ENCODE measurements around the gene GABRR2.
A peak's percentile ranks its signal among the peaks of the same experiment; 100 is the strongest.

The GABRR2 gene

GRCh38 chr6:89347825-89348224 lies 32.7 kb upstream of the GABRR2 start:
- Mint-ChIP-seq H3K27ac (no peak overlapping the region), H3K4me3 (no peak overlapping the region), H3K27me3 (no peaks in the 10 kb centered on the region), H3K9me3 (peaks cover 0 to 4% of the 10 kb centered on the region in 2 donors), H3K4me1 (peaks cover 47% of the 10 kb centered on the region)
- no peak for ATAC-seq
- DNase-seq: no peak

- Mint-ChIP-seq H3K27ac (no peak overlapping the region), H3K4me1 (peaks cover 47% of the 10 kb centered on the region), H3K27me3 (no peaks in the 10 kb centered on the region)
These were observed 31.3 kb upstream of the GABRR2 start for GRCh38 chr6:89346433-89346832.

GRCh38 chr6:89339565-89339964 lies 24.5 kb upstream of the GABRR2 start:
- Mint-ChIP-seq H3K27ac (no peak overlapping the region), H3K27me3 (no peaks in the 10 kb centered on the region), H3K4me3 (no peak overlapping the region), H3K9me3 (no peaks in the 10 kb centered on the region), H3K4me1 (peaks cover 6% of the 10 kb centered on the region)
- DNase-seq (no peak), ATAC-seq (no peak)

More at GRCh38 chr6:89346433-89346832, 31.3 kb upstream of the GABRR2 start:
- DNase-seq: no peak
- H3K4me3 Mint-ChIP-seq: no peak overlapping the region
- H3K9me3 Mint-ChIP-seq: peaks cover 0 to 4% of the 10 kb centered on the region in 2 donors
- no peak for ATAC-seq

- no peak for DNase-seq
- Mint-ChIP-seq H3K4me3 (no peak overlapping the region), H3K4me1 (no peaks in the 10 kb centered on the region), H3K27me3 (no peaks in the 10 kb centered on the region), H3K27ac (no peak overlapping the region), H3K9me3 (no peaks in the 10 kb centered on the region)
- ATAC-seq: no peak
These were observed 20.1 kb upstream of the GABRR2 start for GRCh38 chr6:89335164-89335563.

- DNase-seq: no peak
- ATAC-seq: no peak
- Mint-ChIP-seq H3K9me3 (no peaks in the 10 kb centered on the region), H3K27ac (no peak overlapping the region), H3K27me3 (no peaks in the 10 kb centered on the region), H3K4me1 (no peaks in the 10 kb centered on the region), H3K4me3 (no peak overlapping the region)
These were observed 15.8 kb upstream of the GABRR2 start for GRCh38 chr6:89330910-89331309.

GRCh38 chr6:89328976-89329375 lies 13.9 kb upstream of the GABRR2 start:
- H3K4me1 Mint-ChIP-seq: no peaks in the 10 kb centered on the region
- H3K27me3 Mint-ChIP-seq: no peaks in the 10 kb centered on the region
- ATAC-seq (no peak), DNase-seq (no peak)
- H3K9me3 Mint-ChIP-seq: no peaks in the 10 kb centered on the region
- no peak overlapping the region for H3K4me3 Mint-ChIP-seq
- H3K27ac Mint-ChIP-seq: no peak overlapping the region

- Mint-ChIP-seq H3K4me3 (no peak overlapping the region), H3K27me3 (no peaks in the 10 kb centered on the region), H3K27ac (no peak overlapping the region), H3K4me1 (no peaks in the 10 kb centered on the region), H3K9me3 (peaks cover 0 to 8% of the 10 kb centered on the region in 2 donors)
- ATAC-seq (no peak), DNase-seq (no peak)
These were observed 9.2 kb upstream of the GABRR2 start for GRCh38 chr6:89324304-89324703.

- Mint-ChIP-seq H3K27me3 (no peaks in the 10 kb centered on the region), H3K4me1 (no peaks in the 10 kb centered on the region), H3K9me3 (peaks cover 0 to 8% of the 10 kb centered on the region in 2 donors), H3K27ac (no peak overlapping the region), H3K4me3 (no peak overlapping the region)
- DNase-seq (no peak), ATAC-seq (no peak)
These were observed 8.4 kb upstream of the GABRR2 start for GRCh38 chr6:89323511-89323971.

GRCh38 chr6:89321131-89321970 lies 6.3 kb upstream of the GABRR2 start:
- Mint-ChIP-seq H3K9me3 (peaks cover 0 to 8% of the 10 kb centered on the region in 2 donors), H3K27ac (peak overlapping the region in 1 of 2 donors; percentile 64), H3K4me1 (no peaks in the 10 kb centered on the region), H3K4me3 (no peak overlapping the region), H3K27me3 (no peaks in the 10 kb centered on the region)
- ATAC-seq: no peak
- DNase-seq: no peak

- no peak overlapping the region for H3K4me3 Mint-ChIP-seq
- ATAC-seq: no peak
- no peaks in the 10 kb centered on the region for H3K27me3 Mint-ChIP-seq
- H3K4me1 Mint-ChIP-seq: no peaks in the 10 kb centered on the region
- peaks cover 0 to 8% of the 10 kb centered on the region in 2 donors for H3K9me3 Mint-ChIP-seq
- no peak overlapping the region for H3K27ac Mint-ChIP-seq
- DNase-seq: no peak
These were observed 5.0 kb upstream of the GABRR2 start for GRCh38 chr6:89320012-89320559.

- H3K4me1 Mint-ChIP-seq: no peaks in the 10 kb centered on the region
- DNase-seq (no peak), ATAC-seq (no peak)
- no peak overlapping the region for H3K4me3 Mint-ChIP-seq
- H3K27me3 Mint-ChIP-seq: no peaks in the 10 kb centered on the region
- no peak overlapping the region for H3K27ac Mint-ChIP-seq
- H3K9me3 Mint-ChIP-seq: peaks cover 0 to 8% of the 10 kb centered on the region in 2 donors
These were observed 2.0 kb upstream of the GABRR2 start for GRCh38 chr6:89317067-89317466.

- no peak for ATAC-seq
- peaks cover 0 to under 1% of the 10 kb centered on the region in 2 donors for H3K9me3 Mint-ChIP-seq
- H3K4me3 Mint-ChIP-seq: no peak overlapping the region
- DNase-seq: no peak
- no peaks in the 10 kb centered on the region for H3K4me1 Mint-ChIP-seq
- no peak overlapping the region for H3K27ac Mint-ChIP-seq
- no peaks in the 10 kb centered on the region for H3K27me3 Mint-ChIP-seq
These were observed 407 bp downstream of the GABRR2 start for GRCh38 chr6:89314692-89315091.

- H3K27ac Mint-ChIP-seq: peak overlapping the region in 1 of 2 donors; percentile 75
- H3K4me3 Mint-ChIP-seq: no peak overlapping the region
- H3K27me3 Mint-ChIP-seq: no peaks in the 10 kb centered on the region
- ATAC-seq (no peak), DNase-seq (no peak)
- no peaks in the 10 kb centered on the region for H3K4me1 Mint-ChIP-seq
- no peaks in the 10 kb centered on the region for H3K9me3 Mint-ChIP-seq
These were observed 2.1 kb downstream of the GABRR2 start for GRCh38 chr6:89313006-89313405.

- no peaks in the 10 kb centered on the region for H3K4me1 Mint-ChIP-seq
- no peak overlapping the region for H3K27ac Mint-ChIP-seq
- H3K9me3 Mint-ChIP-seq: no peaks in the 10 kb centered on the region
- no peak for ATAC-seq
- no peak for DNase-seq
- no peak overlapping the region for H3K4me3 Mint-ChIP-seq
- H3K27me3 Mint-ChIP-seq: no peaks in the 10 kb centered on the region
These were observed 3.1 kb downstream of the GABRR2 start for GRCh38 chr6:89311853-89312531.

GRCh38 chr6:89311530-89311852 lies 3.6 kb downstream of the GABRR2 start:
- no peak overlapping the region for H3K27ac Mint-ChIP-seq
- H3K27me3 Mint-ChIP-seq: no peaks in the 10 kb centered on the region
- DNase-seq (no peak), ATAC-seq (no peak)
- H3K9me3 Mint-ChIP-seq: no peaks in the 10 kb centered on the region
- H3K4me3 Mint-ChIP-seq: no peak overlapping the region
- H3K4me1 Mint-ChIP-seq: no peaks in the 10 kb centered on the region

GRCh38 chr6:89310929-89311328 lies 4.2 kb downstream of the GABRR2 start:
- Mint-ChIP-seq H3K27me3 (no peaks in the 10 kb centered on the region), H3K4me3 (no peak overlapping the region), H3K4me1 (no peaks in the 10 kb centered on the region), H3K9me3 (no peaks in the 10 kb centered on the region), H3K27ac (no peak overlapping the region)
- DNase-seq: no peak
- ATAC-seq: no peak
